ENCODE data around the gene PPP1CA.

PPP1CA gene

GRCh38 chr11:67389477-67389876 is 12.2 kb downstream of the PPP1CA start:
- no peak for DNase-seq (ENCODE audit: low spot score)
- TF ChIP-seq, protein P1, sequence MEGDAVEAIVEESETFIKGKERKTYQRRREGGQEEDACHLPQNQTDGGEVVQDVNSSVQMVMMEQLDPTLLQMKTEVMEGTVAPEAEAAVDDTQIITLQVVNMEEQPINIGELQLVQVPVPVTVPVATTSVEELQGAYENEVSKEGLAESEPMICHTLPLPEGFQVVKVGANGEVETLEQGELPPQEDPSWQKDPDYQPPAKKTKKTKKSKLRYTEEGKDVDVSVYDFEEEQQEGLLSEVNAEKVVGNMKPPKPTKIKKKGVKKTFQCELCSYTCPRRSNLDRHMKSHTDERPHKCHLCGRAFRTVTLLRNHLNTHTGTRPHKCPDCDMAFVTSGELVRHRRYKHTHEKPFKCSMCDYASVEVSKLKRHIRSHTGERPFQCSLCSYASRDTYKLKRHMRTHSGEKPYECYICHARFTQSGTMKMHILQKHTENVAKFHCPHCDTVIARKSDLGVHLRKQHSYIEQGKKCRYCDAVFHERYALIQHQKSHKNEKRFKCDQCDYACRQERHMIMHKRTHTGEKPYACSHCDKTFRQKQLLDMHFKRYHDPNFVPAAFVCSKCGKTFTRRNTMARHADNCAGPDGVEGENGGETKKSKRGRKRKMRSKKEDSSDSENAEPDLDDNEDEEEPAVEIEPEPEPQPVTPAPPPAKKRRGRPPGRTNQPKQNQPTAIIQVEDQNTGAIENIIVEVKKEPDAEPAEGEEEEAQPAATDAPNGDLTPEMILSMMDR (IDR thresholded peaks at IDR 0.05; ENCODE audit: poor library complexity, severe bottlenecking): peak; percentile 43

GRCh38 chr11:67387518-67387917 is 14.1 kb downstream of the PPP1CA start:
- no peak for ATAC-seq (ENCODE audit: low read depth)
- Histone ChIP-seq H3K27ac (ENCODE audit: poor library complexity, severe bottlenecking) (no peak overlapping the region), H3K4me3 (ENCODE audit: severe bottlenecking) (no peak overlapping the region), H3K9me3 (ENCODE audit: severe bottlenecking) (no peaks in the 10 kb centered on the region), H3K36me3 (ENCODE audit: low read depth) (no peaks in the 10 kb centered on the region), H3K4me1 (ENCODE audit: insufficient read depth, poor library complexity, severe bottlenecking) (peaks cover 11% of the 10 kb centered on the region), H3K27me3 (ENCODE audit: insufficient read depth, poor library complexity, severe bottlenecking) (no peaks in the 10 kb centered on the region)
- TF ChIP-seq, protein P1 (IDR thresholded peaks at IDR 0.05; ENCODE audit: poor library complexity, severe bottlenecking): no peak
- no peak for DNase-seq (ENCODE audit: low spot score)

More at GRCh38 chr11:67389477-67389876, 12.2 kb downstream of the PPP1CA start:
- Histone ChIP-seq H3K4me3 (ENCODE audit: severe bottlenecking) (no peak overlapping the region), H3K27me3 (ENCODE audit: insufficient read depth, poor library complexity, severe bottlenecking) (no peaks in the 10 kb centered on the region), H3K27ac (ENCODE audit: poor library complexity, severe bottlenecking) (no peak overlapping the region), H3K9me3 (ENCODE audit: severe bottlenecking) (no peaks in the 10 kb centered on the region), H3K36me3 (ENCODE audit: low read depth) (peaks cover 11% of the 10 kb centered on the region; the same call in 1 of the 2 replicates), H3K4me1 (ENCODE audit: insufficient read depth, poor library complexity, severe bottlenecking) (peaks cover 8% of the 10 kb centered on the region)
- ATAC-seq (ENCODE audit: low read depth): peak; percentile 8; the same call in 1 of the 3 replicates

DNA sequence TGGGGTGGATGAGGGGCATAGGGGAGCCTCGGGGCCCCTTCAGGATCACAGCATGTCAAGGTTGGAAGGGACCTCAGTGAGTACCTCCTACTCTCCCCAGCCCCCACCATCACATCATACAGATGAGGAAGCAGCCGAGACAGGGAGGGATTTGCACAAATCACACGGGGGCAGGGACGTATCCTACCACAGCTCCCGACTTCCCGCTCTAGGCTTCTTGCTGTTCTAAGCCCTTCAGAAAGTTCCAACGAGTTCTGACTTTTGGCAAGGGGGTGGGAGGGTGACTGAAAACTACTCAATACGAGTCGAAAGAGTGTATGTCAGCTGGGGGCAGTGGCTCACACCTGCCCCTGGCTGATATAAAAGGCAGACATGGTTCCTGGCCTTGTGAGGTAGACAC is 14.6 kb downstream of the PPP1CA start:
- no peak for ATAC-seq (ENCODE audit: low read depth)
- TF ChIP-seq, protein P1 (IDR thresholded peaks at IDR 0.05; ENCODE audit: poor library complexity, severe bottlenecking): no peak
- Histone ChIP-seq H3K4me1 (ENCODE audit: insufficient read depth, poor library complexity, severe bottlenecking) (peaks cover 11% of the 10 kb centered on the region), H3K36me3 (ENCODE audit: low read depth) (no peaks in the 10 kb centered on the region), H3K27ac (ENCODE audit: poor library complexity, severe bottlenecking) (no peak overlapping the region), H3K27me3 (ENCODE audit: insufficient read depth, poor library complexity, severe bottlenecking) (no peaks in the 10 kb centered on the region), H3K9me3 (ENCODE audit: severe bottlenecking) (no peaks in the 10 kb centered on the region), H3K4me3 (ENCODE audit: severe bottlenecking) (no peak overlapping the region)
- no peak for DNase-seq (ENCODE audit: low spot score)

- peaks cover 12% of the 10 kb centered on the region for H3K4me1 ChIP-seq (ENCODE audit: insufficient read depth, poor library complexity, severe bottlenecking)
- H3K27ac ChIP-seq (ENCODE audit: poor library complexity, severe bottlenecking): peak overlapping the region; percentile 38
- ATAC-seq (ENCODE audit: low read depth) (peak; percentile 60), DNase-seq (ENCODE audit: low spot score) (no peak)
- H3K36me3 ChIP-seq (ENCODE audit: low read depth): no peaks in the 10 kb centered on the region
- H3K4me3 ChIP-seq (ENCODE audit: severe bottlenecking): no peak overlapping the region
- H3K27me3 ChIP-seq (ENCODE audit: insufficient read depth, poor library complexity, severe bottlenecking): no peaks in the 10 kb centered on the region
- H3K9me3 ChIP-seq (ENCODE audit: severe bottlenecking): no peaks in the 10 kb centered on the region
- TF ChIP-seq, protein P1 (IDR thresholded peaks at IDR 0.05; ENCODE audit: poor library complexity, severe bottlenecking): no peak
Observed at GRCh38 chr11:67384851-67385366, 16.7 kb downstream of the PPP1CA start.

Data from RWPE2 (cell line).